Activated CD8-positive, alpha-beta memory T cell treated with anti-CD3 and anti-CD28 coated beads for 36 hours (primary cell): ENCODE results near the gene ADGRV1. TPM values are rescaled to one million over a fixed set of nuclear protein-coding genes. Genes with fewer than 3 reads are reported as not detected.

Experiments
- CTCF ChIA-PET: fragments of 350-600 bp; sonication (Branson Sonifier 250); formaldehyde crosslinking; loops from one replicate; lab custom pipeline; 2021; ENCODE audit warnings: antibody characterized with exemption; lab: Charles Lee
- POLR2A ChIA-PET: fragments of 350-600 bp; sonication (Branson Sonifier 250); formaldehyde crosslinking; loops from one replicate; lab custom pipeline; 2021; ENCODE audit warnings: antibody characterized with exemption; lab: Charles Lee
- total RNA-seq, 2 experiments: library from RNA; stranded (reverse); gene quantifications; one replicate each; pipeline ENCODE4 v1.2.3, GENCODE V29; 2021

ADGRV1 gene
- total RNA-seq, 2 experiments from 2014 or later: 0.34 TPM; not detected in 1

DNA sequence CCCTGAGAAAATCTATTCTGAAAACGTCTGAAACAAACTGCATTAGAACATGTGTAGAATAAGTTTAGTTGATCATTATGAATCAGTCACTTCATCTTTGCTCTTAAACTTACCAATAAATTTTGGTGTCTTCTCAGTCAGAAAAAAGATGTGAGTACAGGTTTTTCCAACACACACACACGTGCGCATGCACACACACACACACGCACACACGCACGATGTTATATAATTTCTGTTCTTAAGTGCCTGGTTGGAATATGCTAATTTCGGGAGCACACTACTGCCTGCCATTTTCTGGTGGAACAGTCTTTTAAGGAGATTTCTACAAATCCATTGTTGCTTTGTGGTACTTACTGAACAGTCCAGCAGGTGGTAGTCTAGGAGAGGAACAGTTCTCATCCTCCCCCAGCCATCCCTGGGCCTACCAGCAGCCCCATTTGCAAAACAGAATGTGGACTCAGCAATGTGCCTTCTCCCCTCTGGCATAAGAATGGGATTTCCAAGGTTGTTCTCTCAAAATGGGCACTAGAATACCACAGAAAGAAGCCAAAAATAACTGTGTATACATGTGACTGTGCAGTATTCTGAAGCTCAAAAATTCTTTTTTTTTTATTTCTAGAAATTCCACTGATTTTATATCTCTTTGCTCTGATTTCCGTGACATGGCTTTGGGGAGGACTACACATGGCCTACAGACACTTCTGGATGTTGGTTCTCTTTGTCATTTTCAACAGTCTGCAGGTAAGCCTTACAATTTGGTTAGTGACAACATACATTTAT is 543.2 kb downstream of the ADGRV1 start:
- ChIA-PET POLR2A (no interaction called here), CTCF (no interaction called here)

GRCh38 chr5:91103353-91104061 is 544.9 kb downstream of the ADGRV1 start:
- CTCF ChIA-PET: no interaction called here
- POLR2A ChIA-PET: no interaction called here

GRCh38 chr5:91104062-91104448 is 545.5 kb downstream of the ADGRV1 start:
- CTCF ChIA-PET: no interaction called here
- POLR2A ChIA-PET: no interaction called here

DNA sequence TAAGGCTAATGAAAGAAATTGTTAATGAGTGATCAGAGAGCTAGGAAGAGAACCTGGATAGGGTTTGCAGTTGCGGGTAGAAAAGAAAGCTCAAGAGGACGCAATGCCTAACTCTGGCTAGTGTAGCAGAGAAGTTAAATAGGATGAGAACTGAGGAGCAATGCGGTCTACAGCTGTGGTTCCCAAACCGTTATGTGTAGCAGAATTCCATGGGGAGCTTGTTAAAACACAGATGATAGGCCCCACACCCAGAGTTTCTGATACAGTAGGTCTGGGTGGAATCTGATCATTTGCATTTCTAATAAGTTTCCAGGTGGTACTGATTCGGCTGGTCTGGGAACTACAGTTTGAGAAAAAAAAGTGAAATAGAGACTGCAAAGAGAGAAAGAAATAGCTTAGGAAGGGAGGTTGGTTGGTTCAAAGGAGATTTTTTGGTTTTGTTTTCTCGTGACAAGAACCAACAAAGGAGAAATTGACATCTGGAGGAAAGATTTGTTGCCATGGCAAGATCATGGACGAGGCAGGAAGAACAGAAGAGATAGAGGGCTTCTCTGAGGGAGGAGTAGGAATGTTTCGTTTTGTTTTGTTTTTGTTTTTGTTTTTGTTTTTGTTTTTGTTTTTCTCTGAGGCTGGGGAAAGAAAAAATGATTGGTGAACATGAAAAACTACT is 548.4 kb downstream of the ADGRV1 start:
- ChIA-PET POLR2A (no interaction called here), CTCF (interaction anchor here (0.6 kb wide), 2 partner anchors 44 to 283 kb away, joined by 3 read pairs; no protein-coding TSS in a partner anchor)

- CTCF ChIA-PET: no interaction called here
These were observed 551.0 kb downstream of the ADGRV1 start for GRCh38 chr5:91109634-91110033.

DNA sequence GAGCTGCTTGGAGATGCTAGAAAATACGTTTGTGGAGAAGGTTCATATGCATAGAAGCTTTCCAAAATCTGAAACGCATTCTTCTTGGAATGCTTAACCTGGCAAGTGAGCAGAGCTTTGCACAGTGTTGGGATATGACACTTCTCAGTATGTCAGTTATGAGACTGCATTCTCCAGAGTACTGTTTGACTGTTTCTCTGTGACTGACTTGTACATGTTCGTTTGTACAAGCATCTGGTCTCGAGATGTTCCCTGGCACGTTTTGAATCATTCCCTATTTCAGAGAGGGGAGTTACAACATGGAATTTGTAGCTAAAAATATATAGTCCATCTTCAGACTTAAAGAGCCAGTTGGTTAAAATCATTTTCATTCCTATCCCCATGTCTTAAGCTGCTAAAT is 552.1 kb downstream of the ADGRV1 start:
- POLR2A ChIA-PET: no interaction called here
- CTCF ChIA-PET: no interaction called here

More at GRCh38 chr5:91109634-91110033, 551.0 kb downstream of the ADGRV1 start:
- POLR2A ChIA-PET: no interaction called here

DNA sequence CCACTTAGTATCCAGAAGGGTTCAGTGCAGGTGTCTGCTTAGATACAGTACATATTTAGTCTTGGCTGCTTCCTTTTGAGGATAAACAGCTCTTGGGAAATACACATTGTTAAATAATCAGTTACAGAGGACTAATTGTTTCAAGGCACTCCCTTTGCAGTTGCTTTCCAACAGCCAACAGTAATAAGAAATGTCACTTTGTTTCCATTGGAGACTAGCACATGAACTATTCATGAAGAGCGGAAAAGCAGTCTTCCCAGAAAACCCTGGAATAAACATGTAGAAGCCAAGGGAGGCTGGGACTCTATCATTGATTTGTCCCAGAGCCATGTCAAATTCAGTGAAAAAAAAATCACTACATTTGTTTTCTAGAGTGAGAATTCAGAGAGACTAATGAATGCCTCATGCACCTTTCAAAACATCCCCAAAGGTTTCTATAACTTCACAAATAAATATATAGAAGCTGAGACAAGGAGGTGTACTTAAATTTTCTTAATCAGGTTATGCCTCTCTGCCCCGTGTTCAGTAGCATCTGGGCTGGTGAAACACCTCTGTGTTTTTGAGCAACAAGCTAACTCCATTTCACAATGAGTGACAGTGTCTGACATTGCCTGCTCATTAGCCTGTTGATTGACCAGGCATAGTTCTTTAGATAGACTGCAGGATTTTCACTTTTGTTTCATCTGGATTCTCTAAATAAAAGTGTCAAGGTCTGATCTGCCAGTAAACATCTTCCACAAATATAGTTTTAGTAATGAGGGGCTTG is 553.1 kb downstream of the ADGRV1 start:
- CTCF ChIA-PET: no interaction called here
- POLR2A ChIA-PET: no interaction called here

GRCh38 chr5:91114658-91115057 is 556.1 kb downstream of the ADGRV1 start:
- CTCF ChIA-PET: no interaction called here
- POLR2A ChIA-PET: no interaction called here

- CTCF ChIA-PET: no interaction called here
- POLR2A ChIA-PET: no interaction called here
These were observed 559.8 kb downstream of the ADGRV1 start for GRCh38 chr5:91118354-91118753.

DNA sequence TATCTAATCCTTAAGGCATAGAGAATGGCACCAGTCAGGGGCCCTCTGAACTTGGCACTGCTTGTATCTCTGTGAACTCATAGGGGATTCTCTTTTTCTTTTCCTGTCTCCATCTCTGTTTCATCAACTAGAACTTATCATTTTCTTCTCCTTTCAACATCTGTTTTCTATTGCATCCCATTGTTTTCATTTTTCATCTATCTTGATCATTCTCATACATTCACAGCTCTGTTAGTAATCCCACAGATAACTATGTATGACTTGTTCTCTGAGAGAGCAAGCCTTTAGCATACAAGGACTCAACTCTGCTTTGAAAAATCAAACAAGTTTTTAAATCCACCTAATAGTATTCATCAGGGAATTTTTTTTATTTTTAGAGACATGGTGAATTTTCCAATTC is 560.2 kb downstream of the ADGRV1 start:
- ChIA-PET POLR2A (no interaction called here), CTCF (no interaction called here)

DNA sequence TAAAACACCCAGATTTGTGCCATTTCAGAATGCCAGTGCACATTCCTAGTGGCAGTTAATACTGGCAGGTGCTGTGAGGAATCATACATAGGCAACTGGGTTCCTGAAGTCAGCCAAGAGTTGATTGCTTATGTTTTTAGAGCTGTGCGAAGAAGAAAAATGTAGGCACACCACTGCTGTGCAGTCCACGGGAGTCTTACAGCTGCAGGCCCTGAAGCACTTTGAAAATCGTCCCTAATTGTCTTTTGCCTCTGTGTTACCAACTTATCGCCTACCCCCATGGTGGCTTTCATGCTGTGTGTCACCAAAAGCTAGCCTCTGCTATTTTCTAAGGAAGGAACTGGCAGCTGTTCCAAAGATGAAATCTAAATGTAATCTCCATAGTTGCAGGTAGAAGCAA is 560.6 kb downstream of the ADGRV1 start:
- ChIA-PET CTCF (no interaction called here), POLR2A (no interaction called here)

GRCh38 chr5:91119981-91120850 is 561.6 kb downstream of the ADGRV1 start:
- CTCF ChIA-PET: no interaction called here
- POLR2A ChIA-PET: no interaction called here

- POLR2A ChIA-PET: no interaction called here
These were observed 562.9 kb downstream of the ADGRV1 start for GRCh38 chr5:91121347-91121993.

DNA sequence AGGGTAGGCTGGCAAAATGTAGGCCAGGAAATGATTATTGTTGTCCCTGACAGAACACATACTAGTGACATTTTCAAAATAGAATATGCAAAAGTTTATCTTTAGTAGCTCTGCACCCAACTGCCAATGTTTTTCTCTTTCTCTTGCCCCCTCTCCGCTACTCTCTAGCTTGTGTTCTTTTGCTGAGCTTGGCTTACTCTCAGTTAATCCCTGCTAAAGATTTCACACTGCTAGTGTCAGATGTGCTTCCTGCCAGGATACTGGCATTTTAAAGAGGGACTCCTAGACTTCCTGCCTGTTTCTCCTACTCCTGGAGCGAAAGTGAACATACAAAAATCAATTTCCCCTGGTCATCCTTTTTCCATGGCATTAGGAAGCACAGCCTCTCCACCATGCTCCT is 564.1 kb downstream of the ADGRV1 start:
- ChIA-PET CTCF (no interaction called here), POLR2A (no interaction called here)

More at GRCh38 chr5:91121347-91121993, 562.9 kb downstream of the ADGRV1 start:
- CTCF ChIA-PET: no interaction called here

GRCh38 chr5:91123291-91123690 is 564.7 kb downstream of the ADGRV1 start:
- POLR2A ChIA-PET: no interaction called here
- CTCF ChIA-PET: no interaction called here

DNA sequence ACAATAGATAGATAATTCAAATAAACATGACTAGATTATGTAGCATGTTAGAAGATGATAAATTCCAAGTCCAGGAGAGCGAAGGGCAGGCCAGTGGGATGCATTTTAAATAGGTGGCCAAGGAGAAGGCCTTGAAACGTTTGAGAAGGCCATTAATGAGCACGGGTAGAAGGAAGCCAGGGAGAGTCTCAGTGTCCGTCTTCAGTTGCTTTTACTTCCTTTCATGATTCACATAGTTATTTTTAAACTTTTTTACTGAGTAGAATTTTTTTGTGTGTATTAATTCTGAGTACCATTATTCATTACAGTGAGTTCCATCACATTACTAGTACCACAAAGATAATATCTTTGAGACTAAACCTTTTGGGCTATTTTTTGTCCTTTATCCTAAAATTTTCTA is 565.3 kb downstream of the ADGRV1 start:
- POLR2A ChIA-PET: no interaction called here

GRCh38 chr5:91125916-91126315 is 567.3 kb downstream of the ADGRV1 start:
- ChIA-PET CTCF (no interaction called here), POLR2A (no interaction called here)

More for the DNA sequence above, 565.3 kb downstream of the ADGRV1 start:
- CTCF ChIA-PET: no interaction called here

DNA sequence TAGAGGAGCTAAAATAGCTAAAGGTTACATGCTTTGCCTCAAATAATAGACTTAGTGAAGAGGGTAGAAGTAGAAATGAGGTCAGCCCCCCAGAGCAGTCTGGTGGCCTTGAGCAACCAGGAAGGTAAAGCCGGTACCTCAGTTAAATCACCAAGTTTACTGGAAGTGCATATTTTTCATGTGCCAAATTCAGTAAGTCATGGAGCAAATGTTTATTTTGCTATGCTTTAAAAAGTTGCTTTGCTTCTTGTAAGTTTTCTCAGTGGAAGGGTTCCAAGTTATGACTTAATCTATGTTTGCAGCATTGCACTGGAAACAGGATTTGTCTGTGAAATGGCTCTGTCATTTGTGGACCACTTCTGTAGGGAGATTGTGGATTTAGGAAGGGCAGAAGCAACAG is 567.9 kb downstream of the ADGRV1 start:
- ChIA-PET POLR2A (no interaction called here), CTCF (no interaction called here)
